H1 (cell line): ENCODE measurements around the gene NR4A1. TPM values are rescaled to one million over a fixed set of nuclear protein-coding genes. Genes with fewer than 3 reads are reported as not detected.

ENCODE experiments used
- CHD1 ChIP-seq: IDR thresholded peaks from 2 replicates; pipeline ENCODE4 v1.6.1; 2012; ENCODE audit warnings: low read depth, low read length, improper control_type of control experiment
- CHD2 ChIP-seq: IDR thresholded peaks from 2 replicates; pipeline ENCODE4 v1.6.1; 2012; ENCODE audit warnings: low read length, improper control_type of control experiment
- MAFK ChIP-seq: IDR thresholded peaks from 2 replicates; pipeline ENCODE4 v1.6.1; 2012; ENCODE audit warnings: low read depth, mild to moderate bottlenecking, improper control_type of control experiment, low read length
- POU5F1 ChIP-seq: IDR thresholded peaks from 2 replicates; pipeline ENCODE4 v1.6.1; 2011; ENCODE audit warnings: low read depth, mild to moderate bottlenecking, low read length, moderate library complexity
- RBBP5 ChIP-seq: IDR thresholded peaks from 2 replicates; pipeline ENCODE4 v1.7.1; 2012; ENCODE audit warnings: low read depth, mild to moderate bottlenecking, inconsistent platforms, low read length, moderate library complexity, borderline replicate concordance
- RNF2 ChIP-seq: fragments of 200-900, 300-1000 bp; sonication (generic); IDR thresholded peaks from 2 replicates; pipeline ENCODE4 v1.7.1; 2016; ENCODE audit warnings: borderline replicate concordance, low read depth, mild to moderate bottlenecking, antibody characterized with exemption, low read length; ENCODE audit not compliant: poor library complexity, severe bottlenecking; ENCODE audit errors: missing control alignments
- SP4 ChIP-seq: IDR thresholded peaks from 2 replicates; pipeline ENCODE4 v1.6.1; 2012; ENCODE audit warnings: low read length, inconsistent platforms
- TEAD4 ChIP-seq: IDR thresholded peaks from 2 replicates; pipeline ENCODE4 v1.6.1; 2012; ENCODE audit warnings: low read depth, low read length, inconsistent platforms, mixed read lengths
- YY1 ChIP-seq: IDR thresholded peaks from 2 replicates; pipeline ENCODE4 v1.6.1; 2011; ENCODE audit warnings: low read depth, mild to moderate bottlenecking, low read length
- polyA plus RNA-seq, 7 experiments: library from polyadenylated mRNA; depleted of rRNA in 3 of 7; stranded (reverse) in 5 of 7; unstranded in 2 of 7; fragments of >200 nt in 5 of 7; fragments of 200-250 nt in 2 of 7; gene quantifications; 1 replicate in 5 of 7; 2 replicates in 1 of 7; 4 replicates in 1 of 7; pipeline versions ENCODE4 v1.2.1 to v1.2.3, GENCODE V29; 2011 to 2013; ENCODE audit warnings: missing spikeins in 2 of 7, mixed read lengths in 2 of 7
- total RNA-seq: library from RNA; stranded (reverse); fragmentation: NEBNext Ultra II Directional; extraction: Animal tissue kit (Norgen Biotek cat#: 25700); gene quantifications from 2 replicates; pipeline ENCODE4 v1.2.1, GENCODE V29; 2021
- TF ChIP-seq, protein P1 (sequence below): fragments of 300-600 bp; sonication (generic); IDR thresholded peaks from 2 replicates; pipeline ENCODE4 v1.7.1; 2012; ENCODE audit warnings: low read length, moderate library complexity, mild to moderate bottlenecking, inconsistent platforms; ENCODE audit not compliant: insufficient replicate concordance

The NR4A1 gene
- total and polyA plus RNA-seq, 2 of the 8 experiments (the other 6 are each of a cell fraction or from before 2014, with no cell fraction given) = 18.7 to 23.3 TPM

- TF ChIP-seq, protein P1, sequence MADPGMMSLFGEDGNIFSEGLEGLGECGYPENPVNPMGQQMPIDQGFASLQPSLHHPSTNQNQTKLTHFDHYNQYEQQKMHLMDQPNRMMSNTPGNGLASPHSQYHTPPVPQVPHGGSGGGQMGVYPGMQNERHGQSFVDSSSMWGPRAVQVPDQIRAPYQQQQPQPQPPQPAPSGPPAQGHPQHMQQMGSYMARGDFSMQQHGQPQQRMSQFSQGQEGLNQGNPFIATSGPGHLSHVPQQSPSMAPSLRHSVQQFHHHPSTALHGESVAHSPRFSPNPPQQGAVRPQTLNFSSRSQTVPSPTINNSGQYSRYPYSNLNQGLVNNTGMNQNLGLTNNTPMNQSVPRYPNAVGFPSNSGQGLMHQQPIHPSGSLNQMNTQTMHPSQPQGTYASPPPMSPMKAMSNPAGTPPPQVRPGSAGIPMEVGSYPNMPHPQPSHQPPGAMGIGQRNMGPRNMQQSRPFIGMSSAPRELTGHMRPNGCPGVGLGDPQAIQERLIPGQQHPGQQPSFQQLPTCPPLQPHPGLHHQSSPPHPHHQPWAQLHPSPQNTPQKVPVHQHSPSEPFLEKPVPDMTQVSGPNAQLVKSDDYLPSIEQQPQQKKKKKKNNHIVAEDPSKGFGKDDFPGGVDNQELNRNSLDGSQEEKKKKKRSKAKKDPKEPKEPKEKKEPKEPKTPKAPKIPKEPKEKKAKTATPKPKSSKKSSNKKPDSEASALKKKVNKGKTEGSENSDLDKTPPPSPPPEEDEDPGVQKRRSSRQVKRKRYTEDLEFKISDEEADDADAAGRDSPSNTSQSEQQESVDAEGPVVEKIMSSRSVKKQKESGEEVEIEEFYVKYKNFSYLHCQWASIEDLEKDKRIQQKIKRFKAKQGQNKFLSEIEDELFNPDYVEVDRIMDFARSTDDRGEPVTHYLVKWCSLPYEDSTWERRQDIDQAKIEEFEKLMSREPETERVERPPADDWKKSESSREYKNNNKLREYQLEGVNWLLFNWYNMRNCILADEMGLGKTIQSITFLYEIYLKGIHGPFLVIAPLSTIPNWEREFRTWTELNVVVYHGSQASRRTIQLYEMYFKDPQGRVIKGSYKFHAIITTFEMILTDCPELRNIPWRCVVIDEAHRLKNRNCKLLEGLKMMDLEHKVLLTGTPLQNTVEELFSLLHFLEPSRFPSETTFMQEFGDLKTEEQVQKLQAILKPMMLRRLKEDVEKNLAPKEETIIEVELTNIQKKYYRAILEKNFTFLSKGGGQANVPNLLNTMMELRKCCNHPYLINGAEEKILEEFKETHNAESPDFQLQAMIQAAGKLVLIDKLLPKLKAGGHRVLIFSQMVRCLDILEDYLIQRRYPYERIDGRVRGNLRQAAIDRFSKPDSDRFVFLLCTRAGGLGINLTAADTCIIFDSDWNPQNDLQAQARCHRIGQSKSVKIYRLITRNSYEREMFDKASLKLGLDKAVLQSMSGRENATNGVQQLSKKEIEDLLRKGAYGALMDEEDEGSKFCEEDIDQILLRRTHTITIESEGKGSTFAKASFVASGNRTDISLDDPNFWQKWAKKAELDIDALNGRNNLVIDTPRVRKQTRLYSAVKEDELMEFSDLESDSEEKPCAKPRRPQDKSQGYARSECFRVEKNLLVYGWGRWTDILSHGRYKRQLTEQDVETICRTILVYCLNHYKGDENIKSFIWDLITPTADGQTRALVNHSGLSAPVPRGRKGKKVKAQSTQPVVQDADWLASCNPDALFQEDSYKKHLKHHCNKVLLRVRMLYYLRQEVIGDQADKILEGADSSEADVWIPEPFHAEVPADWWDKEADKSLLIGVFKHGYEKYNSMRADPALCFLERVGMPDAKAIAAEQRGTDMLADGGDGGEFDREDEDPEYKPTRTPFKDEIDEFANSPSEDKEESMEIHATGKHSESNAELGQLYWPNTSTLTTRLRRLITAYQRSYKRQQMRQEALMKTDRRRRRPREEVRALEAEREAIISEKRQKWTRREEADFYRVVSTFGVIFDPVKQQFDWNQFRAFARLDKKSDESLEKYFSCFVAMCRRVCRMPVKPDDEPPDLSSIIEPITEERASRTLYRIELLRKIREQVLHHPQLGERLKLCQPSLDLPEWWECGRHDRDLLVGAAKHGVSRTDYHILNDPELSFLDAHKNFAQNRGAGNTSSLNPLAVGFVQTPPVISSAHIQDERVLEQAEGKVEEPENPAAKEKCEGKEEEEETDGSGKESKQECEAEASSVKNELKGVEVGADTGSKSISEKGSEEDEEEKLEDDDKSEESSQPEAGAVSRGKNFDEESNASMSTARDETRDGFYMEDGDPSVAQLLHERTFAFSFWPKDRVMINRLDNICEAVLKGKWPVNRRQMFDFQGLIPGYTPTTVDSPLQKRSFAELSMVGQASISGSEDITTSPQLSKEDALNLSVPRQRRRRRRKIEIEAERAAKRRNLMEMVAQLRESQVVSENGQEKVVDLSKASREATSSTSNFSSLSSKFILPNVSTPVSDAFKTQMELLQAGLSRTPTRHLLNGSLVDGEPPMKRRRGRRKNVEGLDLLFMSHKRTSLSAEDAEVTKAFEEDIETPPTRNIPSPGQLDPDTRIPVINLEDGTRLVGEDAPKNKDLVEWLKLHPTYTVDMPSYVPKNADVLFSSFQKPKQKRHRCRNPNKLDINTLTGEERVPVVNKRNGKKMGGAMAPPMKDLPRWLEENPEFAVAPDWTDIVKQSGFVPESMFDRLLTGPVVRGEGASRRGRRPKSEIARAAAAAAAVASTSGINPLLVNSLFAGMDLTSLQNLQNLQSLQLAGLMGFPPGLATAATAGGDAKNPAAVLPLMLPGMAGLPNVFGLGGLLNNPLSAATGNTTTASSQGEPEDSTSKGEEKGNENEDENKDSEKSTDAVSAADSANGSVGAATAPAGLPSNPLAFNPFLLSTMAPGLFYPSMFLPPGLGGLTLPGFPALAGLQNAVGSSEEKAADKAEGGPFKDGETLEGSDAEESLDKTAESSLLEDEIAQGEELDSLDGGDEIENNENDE = no peak
- TF ChIP-seq RBBP5 (no peak; the same call in 1 of the 2 replicates), CHD2 (0 out of 2 replicates have a peak, but pooled peaks have one; percentile 28), SP4 (no peak), TEAD4 (no peak), RNF2 (no peak), CHD1 (no peak), MAFK (no peak), YY1 (no peak), POU5F1 (no peak)
Measured at GRCh38 chr12:52032804-52033445, 18.3 kb upstream of the NR4A1 start (continued).
